Esophagus muscularis mucosa (tissue), 4 donors: ENCODE results near the gene QKI.

ENCODE experiments used
- CTCF ChIP-seq, 3 experiments: fragments of 200-600 bp in 2 of 3; fragments of 450-650 bp in 1 of 3; sonication (generic) in 2 of 3; IDR thresholded peaks; one replicate each; pipeline ENCODE4 v1.5.1; 2017 to 2019; ENCODE audit warnings: antibody characterized with exemption in 3 of 3, mild to moderate bottlenecking in 2 of 3, moderate library complexity in 1 of 3
- EP300 ChIP-seq: sonication (generic); formaldehyde crosslinking; IDR thresholded peaks from one replicate; pipeline ENCODE4 v1.6.1; 2017; ENCODE audit warnings: antibody characterized with exemption
- POLR2A ChIP-seq: fragments of 450-650 bp; IDR thresholded peaks from one replicate; pipeline ENCODE4 v1.6.1; 2017; ENCODE audit warnings: antibody characterized with exemption, moderate library complexity, mild to moderate bottlenecking, low read depth

- TF ChIP-seq CTCF (IDR thresholded peaks at IDR 0.05) (no peak), POLR2A (no peak), EP300 (no peak)
Measured at GRCh38 chr6:163449076-163449475, 34.6 kb downstream of the QKI start.
